HepG2 (cell line): ENCODE measurements around the gene RPL31. TPM values are rescaled to one million over a fixed set of nuclear protein-coding genes. Genes with fewer than 3 reads are reported as not detected.

Experiments
- MTA3 ChIP-seq: sonication (generic); formaldehyde crosslinking; IDR thresholded peaks from 2 replicates; pipeline ENCODE4 v1.4.0; 2020; ENCODE audit warnings: missing genetic modification reagents
- POLR2AphosphoS2 ChIP-seq: IDR thresholded peaks from 2 replicates; pipeline ENCODE4 v1.6.1; 2011; ENCODE audit warnings: low read depth, low read length, improper control_type of control experiment
- SRSF1 ChIP-seq: fragments of 200-400 bp; formaldehyde crosslinking; optimal IDR thresholded peaks from 2 replicates; pipeline ENCODE3; 2017; ENCODE audit warnings: mild to moderate bottlenecking, low read depth, low read length, moderate library complexity
- TBP ChIP-seq: sonication (generic); formaldehyde crosslinking; IDR thresholded peaks from 2 replicates; pipeline ENCODE4 v1.5.0; 2020; ENCODE audit warnings: missing genetic modification reagents
- TEAD3 ChIP-seq: optimal IDR thresholded peaks from 2 replicates; pipeline ENCODE3; 2016; ENCODE audit warnings: borderline replicate concordance
- TRIM22 ChIP-seq: fragments of 450-650 bp; IDR thresholded peaks from 2 replicates; pipeline ENCODE4 v1.6.1; 2017
- U2AF2 ChIP-seq: fragments of 200-400 bp; formaldehyde crosslinking; IDR thresholded peaks from 2 replicates; pipeline ENCODE4 v1.6.1; 2017; ENCODE audit warnings: low read depth, mild to moderate bottlenecking, low read length
- ZBTB43 ChIP-seq: sonication (generic); formaldehyde crosslinking; conservative IDR thresholded peaks from 2 replicates; pipeline ENCODE4 v1.4.0; 2020; ENCODE audit warnings: missing genetic modification reagents
- ZMAT3 ChIP-seq: sonication (generic); formaldehyde crosslinking; conservative IDR thresholded peaks from 2 replicates; pipeline ENCODE4 v1.7.0; 2021; ENCODE audit warnings: missing genetic modification reagents
- ZNF318 ChIP-seq: sonication (generic); formaldehyde crosslinking; IDR thresholded peaks from 2 replicates; pipeline ENCODE4 v1.4.0; 2020; ENCODE audit warnings: mild to moderate bottlenecking, missing genetic modification reagents
- ZNF607 ChIP-seq: sonication (generic); formaldehyde crosslinking; IDR thresholded peaks from 2 replicates; pipeline ENCODE4 v1.5.1; 2020; ENCODE audit warnings: missing genetic modification reagents, mild to moderate bottlenecking, borderline replicate concordance
- ZNF687 ChIP-seq: sonication (generic); formaldehyde crosslinking; IDR thresholded peaks from 2 replicates; pipeline ENCODE4 v1.5.1; 2020; ENCODE audit warnings: mild to moderate bottlenecking, missing genetic modification reagents, moderate library complexity
- polyA plus RNA-seq, 8 experiments: library from polyadenylated mRNA; depleted of rRNA in 3 of 8; stranded (reverse) in 7 of 8; unstranded in 1 of 8; fragments of >200 nt; fragmentation: Illumina TruSeq in 4 of 8; extraction: Trizol in 4 of 8; gene quantifications; 2 replicates each; pipeline versions ENCODE4 v1.2.1 to v1.2.3, GENCODE V29; 2011 to 2016; ENCODE audit warnings: low read depth in 4 of 8, missing spikeins in 1 of 8, mixed read lengths in 1 of 8; ENCODE audit not compliant: insufficient read depth in 1 of 8
- total RNA-seq, 5 experiments: library from RNA; depleted of rRNA; stranded (reverse); fragments of >200 nt; fragmentation: Illumina TruSeq; extraction: Trizol; gene quantifications; 2 replicates each; pipeline ENCODE4 v1.2.3, GENCODE V29; 2016; ENCODE audit warnings: low read depth in 1 of 5

RPL31 gene
- total and polyA plus RNA-seq, 2 of the 13 experiments (the other 11 are each of a cell fraction or from before 2014, with no cell fraction given), result 3,331 to 3,582 TPM

- TF ChIP-seq ZNF318, result no peak
- TF ChIP-seq TEAD3, result no peak
- TF ChIP-seq POLR2AphosphoS2, result no peak
- no peak for TF ChIP-seq ZNF607 (CRISPR knock-in tag)
- TF ChIP-seq SRSF1, result peak; percentile 59
- no peak for TF ChIP-seq TBP (CRISPR knock-in tag)
- no peak for TF ChIP-seq MTA3 (CRISPR knock-in tag)
- TF ChIP-seq TRIM22, result no peak
- TF ChIP-seq ZNF687 (CRISPR knock-in tag), result no peak; the same call in 1 of the 2 replicates
- no peak for TF ChIP-seq U2AF2
- TF ChIP-seq ZMAT3 (CRISPR knock-in tag), result 0 out of 2 replicates have a peak, but pooled peaks have one; percentile 0
- TF ChIP-seq ZBTB43, result no peak
Measured at GRCh38 chr2:101002562-101003277, 631 bp downstream of the RPL31 start (continued).
